ENCODE data around the gene CFAP65. TPM values are rescaled to one million over a fixed set of nuclear protein-coding genes. Genes with fewer than 3 reads are reported as not detected.

The CFAP65 gene
- total and polyA plus RNA-seq, 9 of the 15 experiments (the other 6 are each of a cell fraction or from before 2014, with no cell fraction given), result not detected

GRCh38 chr2:219042157-219042556 lies 841 bp upstream of the CFAP65 start:
- Histone ChIP-seq H3K4me2 (ENCODE audit: insufficient read depth, low read length) (no peak overlapping the region), H4K20me1 (replicated peaks; ENCODE audit: control insufficient read depth, insufficient read depth, low read length) (no peaks in the 10 kb centered on the region), H3K27ac (ENCODE audit: extremely low read depth, low read depth, low read length) (no peak overlapping the region), H3K9ac (ENCODE audit: insufficient read depth in 1 of 2, low read depth in 2 of 2, low read length in 2 of 2) (no peak overlapping the region), H3K9me3 (replicated peaks; ENCODE audit: control insufficient read depth, insufficient read depth, low read depth, low read length) (no peaks in the 10 kb centered on the region), H3K79me2 (ENCODE audit: control insufficient read depth, insufficient read depth, low read length) (no peaks in the 10 kb centered on the region), H3K27me3 (ENCODE audit: control insufficient read depth in 2 of 2, insufficient read depth in 2 of 2, low read length in 2 of 2) (peaks cover 3 to 28% of the 10 kb centered on the region in 2 experiments; a peak in 3 of 5 replicates), H2AFZ (ENCODE audit: low read depth, low read length) (no peak overlapping the region), H3K4me1 (replicated peaks in 1 of 2; ENCODE audit: control insufficient read depth in 2 of 2, insufficient read depth in 2 of 2, low read length in 2 of 2) (no peaks in the 10 kb centered on the region), H3K36me3 (ENCODE audit: control insufficient read depth, insufficient read depth, low read length) (no peaks in the 10 kb centered on the region), H3K9me1 (ENCODE audit: control insufficient read depth, insufficient read depth, low read length) (peaks cover 3% of the 10 kb centered on the region), H3K4me3 (no peak overlapping the region)
- BruUV-seq (replicated peaks), result no TSS peak
- ChIA-PET POLR2A (interaction anchor here (0.9 to 1.6 kb wide), 3 partner anchors 11 to 23 kb away, joined by 3 to 4 read pairs (median 4); no protein-coding TSS in a partner anchor), CTCF (ENCODE audit: low intra/inter-chr PET ratio) (no interaction called here)
- 5% methylated on average over 3 of the region's 4 CpGs for WGBS (ENCODE audit: insufficient coverage, low coverage, missing lambda C conversion rate)
- DNase-seq (ENCODE audit: extremely low read depth in 1 of 4, low spot score in 3 of 4), result no peak
- intact Hi-C loops (cut with micrococcal nuclease), result no loop called here
- ATAC-seq, result no peak
- in situ Hi-C loops (cut with MboI), result no loop called here
- no peak for FAIRE-seq
- TF ChIP-seq HDAC1 (IDR thresholded peaks at IDR 0.05) (no peak), ILK (tag; IDR thresholded peaks at IDR 0.05; ENCODE audit: borderline replicate concordance, low read depth) (no peak), BRD9 (IDR thresholded peaks at IDR 0.05; ENCODE audit: low read depth, partially characterized antibody) (no peak), DACH1 (IDR thresholded peaks at IDR 0.05; ENCODE audit: partially characterized antibody) (no peak), PHF21A (IDR thresholded peaks at IDR 0.05; ENCODE audit: borderline replicate concordance, low read depth) (no peak), EP300 (IDR thresholded peaks at IDR 0.05; ENCODE audit: low read length) (no peak), SMARCE1 (IDR thresholded peaks at IDR 0.05) (no peak), SIN3A (IDR thresholded peaks at IDR 0.05; ENCODE audit: borderline replicate concordance in 2 of 2, control insufficient read depth in 1 of 2, low read depth in 2 of 2, low read length in 2 of 2) (no peak), ZNF134 (CRISPR knock-in tag; conservative IDR thresholded peaks at IDR 0.05) (no peak), ZSCAN32 (CRISPR knock-in tag; IDR thresholded peaks at IDR 0.05) (no peak), SAFB (IDR thresholded peaks at IDR 0.05; ENCODE audit: borderline replicate concordance, low read depth, low read length) (no peak), MTA2 (IDR thresholded peaks at IDR 0.05; ENCODE audit: low read depth) (no peak), STAG1 (CRISPR knock-in tag; IDR thresholded peaks at IDR 0.05; ENCODE audit: borderline replicate concordance) (no peak), CXXC5 (CRISPR knock-in tag; IDR thresholded peaks at IDR 0.05) (no peak), TFAP4 (CRISPR knock-in tag; IDR thresholded peaks at IDR 0.05; ENCODE audit: borderline replicate concordance) (no peak), RBM39 (optimal IDR thresholded peaks at IDR 0.05; ENCODE audit: low read depth, low read length) (no peak), HDAC2 (IDR thresholded peaks at IDR 0.05) (no peak), ZNF780A (CRISPR knock-in tag; IDR thresholded peaks at IDR 0.05) (no peak)

Data from K562 (cell line).